Right lobe of liver (tissue), 6 donors: ENCODE data around the gene FURIN. TPM values are rescaled to one million over a fixed set of nuclear protein-coding genes. Genes with fewer than 3 reads are reported as not detected.
A peak's percentile ranks its signal among the peaks of the same experiment; 100 is the strongest.

Experiments
- ATAC-seq, 4 donors: fragments of 200-7000 bp; cut with Tn5 transposase; one replicate each; pipeline ENCODE4 v1.9.1; 2020; ENCODE audit warnings: mild to moderate bottlenecking in 4 of 4, moderate library complexity in 4 of 4
- DNase-seq, 3 donors: peaks; one replicate each; pipeline ENCODE4 v3.0.0-alpha.2; 2020
- H3K27ac ChIP-seq, 3 donors: fragments of 200-600 bp; one replicate each; pipeline ENCODE4 v1.8.0; 2022
- H3K27me3 ChIP-seq, 2 donors: fragments of 200-600 bp; one replicate each; pipeline ENCODE4 v1.8.0; 2022
- H3K36me3 ChIP-seq, 4 donors: fragments of 200-600 bp; sonication (generic) in 1 of 4; one replicate each; pipeline versions ENCODE4 v1.5.1 to v1.8.0; 2017 to 2022; ENCODE audit warnings: control low read depth in 1 of 4
- H3K4me1 ChIP-seq, 4 donors: fragments of 200-600 bp; sonication (generic) in 1 of 4; one replicate each; pipeline versions ENCODE4 v1.5.1 to v1.8.0; 2017 to 2022; ENCODE audit warnings: control low read depth in 1 of 4
- H3K4me3 ChIP-seq, 3 donors: fragments of 200-600 bp; one replicate each; pipeline ENCODE4 v1.8.0; 2022
- H3K9me3 ChIP-seq, 4 donors: fragments of 200-600 bp; sonication (generic) in 1 of 4; one replicate each; pipeline versions ENCODE4 v1.5.1 to v1.8.0; 2017 to 2022; ENCODE audit warnings: control low read depth in 1 of 4
- CTCF ChIP-seq, 4 donors: fragments of 200-600 bp in 3 of 4; fragments of 450-650 bp in 1 of 4; IDR thresholded peaks; one replicate each; pipeline versions ENCODE4 v1.5.1 to v1.8.0; 2016 to 2022; ENCODE audit warnings: antibody characterized with exemption in 4 of 4, mild to moderate bottlenecking in 2 of 4
- POLR2A ChIP-seq: fragments of 450-650 bp; IDR thresholded peaks from one replicate; pipeline ENCODE4 v1.6.1; 2017; ENCODE audit warnings: antibody characterized with exemption, mild to moderate bottlenecking
- WGBS: methylation state at CpG from one replicate; pipeline ENCODE4 v1.1.6; 2018; ENCODE audit warnings: low coverage, low lambda C conversion rate; ENCODE audit not compliant: insufficient coverage; ENCODE audit errors: missing lambda C conversion rate; 5-methylcytosine and 5-hydroxymethylcytosine counted together
- intact Hi-C, 2 donors: fragments of 100-400 bp; cut with DNase I; formaldehyde crosslinking; loops; one replicate each; pipeline versions ENCODE4 v1.11.2 to v1.14.1; 2022
- total RNA-seq, 6 experiments: library from RNA; depleted of rRNA in 2 of 6; stranded (reverse); fragments of >200 nt in 2 of 6; fragmentation: NEBNext Ultra II Directional in 3 of 6; extraction: Animal tissue kit (Norgen Biotek cat#: 25700) in 3 of 6; gene quantifications; one replicate each; pipeline versions ENCODE4 v1.1.0 to v1.2.4, GENCODE V29; 2016 to 2023
- donor health status: DM: no; HTN: yes; CAD: no.
- donor health status: DM: no; HTN: no; CAD: no.
- donor health status: DM: no; HTN: no; CAD: no.
- donor health status: DM: no; HTN: yes; CAD: no.
- donor health status: DM: no; HTN: yes; CAD: no.

FURIN gene
- total RNA-seq, 6 experiments from 2014 or later: 122 to 232 (median 189) TPM

- 82% methylated on average over 10 of the region's 12 CpGs for WGBS
- ATAC-seq (no peak), DNase-seq (peak in 1 of 3 donors; percentile 51)
- H3K4me3 ChIP-seq: no peak overlapping the region
- peaks cover 0 to 6% (median 0%) of the 10 kb centered on the region in 4 donors for H3K4me1 ChIP-seq
- H3K27ac ChIP-seq: no peak overlapping the region
- no peaks in the 10 kb centered on the region for H3K27me3 ChIP-seq
- TF ChIP-seq CTCF (IDR thresholded peaks at IDR 0.05) (no peak), POLR2A (no peak)
- no peaks in the 10 kb centered on the region for H3K9me3 ChIP-seq
- no peaks in the 10 kb centered on the region for H3K36me3 ChIP-seq
- intact Hi-C loops: no loop called here
Observed at GRCh38 chr15:90828111-90828510, 40.3 kb upstream of the FURIN start.

GRCh38 chr15:90829126-90829525 is 39.3 kb upstream of the FURIN start:
- intact Hi-C loops: no loop called here
- peak overlapping the region in 2 of 3 donors; percentile 15 to 33 for H3K27ac ChIP-seq
- no peaks in the 10 kb centered on the region for H3K9me3 ChIP-seq
- no peak for TF ChIP-seq CTCF (IDR thresholded peaks at IDR 0.05)
- ATAC-seq: no peak
- no peak for DNase-seq
- H3K4me1 ChIP-seq: peaks cover 0 to 4% (median 0%) of the 10 kb centered on the region in 4 donors
- H3K36me3 ChIP-seq: no peaks in the 10 kb centered on the region
- H3K27me3 ChIP-seq: no peaks in the 10 kb centered on the region
- WGBS: 68% methylated on average over 5 of the region's 6 CpGs
- H3K4me3 ChIP-seq: no peak overlapping the region

- H3K4me3 ChIP-seq: no peak overlapping the region
- H3K27ac ChIP-seq: peak overlapping the region; percentile 15 to 47 (median 33)
- no peaks in the 10 kb centered on the region for H3K36me3 ChIP-seq
- H3K4me1 ChIP-seq: no peaks in the 10 kb centered on the region
- H3K9me3 ChIP-seq: no peaks in the 10 kb centered on the region
- no peak for TF ChIP-seq CTCF (IDR thresholded peaks at IDR 0.05)
- peak; percentile 27 for TF ChIP-seq POLR2A
- WGBS: 33% methylated on average over 8 of the region's 15 CpGs
- DNase-seq (no peak), ATAC-seq (peak; percentile 57 to 83 (median 65))
- intact Hi-C loops: no loop called here
- no peaks in the 10 kb centered on the region for H3K27me3 ChIP-seq
Observed at GRCh38 chr15:90829942-90830440, 38.4 kb upstream of the FURIN start.

GRCh38 chr15:90834626-90835025 is 33.8 kb upstream of the FURIN start:
- ATAC-seq (no peak), DNase-seq (no peak)
- no peak overlapping the region for H3K27ac ChIP-seq
- no peaks in the 10 kb centered on the region for H3K9me3 ChIP-seq
- no peaks in the 10 kb centered on the region for H3K36me3 ChIP-seq
- no peaks in the 10 kb centered on the region for H3K27me3 ChIP-seq
- 46% methylated on average over 3 of the region's 5 CpGs for WGBS
- TF ChIP-seq POLR2A: no peak
- no peak for TF ChIP-seq CTCF (IDR thresholded peaks at IDR 0.05)
- intact Hi-C loops: no loop called here
- no peaks in the 10 kb centered on the region for H3K4me1 ChIP-seq
- H3K4me3 ChIP-seq: no peak overlapping the region
